Gastroesophageal sphincter (tissue), 4 donors: ENCODE data around the gene KASH5. TPM values are rescaled to one million over a fixed set of nuclear protein-coding genes. Genes with fewer than 3 reads are reported as not detected.
A peak's percentile ranks its signal among the peaks of the same experiment; 100 is the strongest.

Source experiments
- ATAC-seq: fragments of 150-250 bp; one replicate; pipeline ENCODE4 v1.9.1; 2016; ENCODE audit warnings: mild to moderate bottlenecking, moderate library complexity
- H3K27ac ChIP-seq, 4 donors: fragments of 200-600 bp; sonication (generic) in 3 of 4; 1 replicate in 3 of 4; 2 replicates in 1 of 4; pipeline ENCODE4 v1.5.1; 2016 to 2019
- H3K27me3 ChIP-seq: fragments of 200-600 bp; sonication (generic); one replicate; pipeline ENCODE4 v1.5.1; 2019
- H3K36me3 ChIP-seq, 2 donors: fragments of 200-600 bp; sonication (generic); one replicate each; pipeline ENCODE4 v1.5.1; 2019; ENCODE audit warnings: control low read depth in 1 of 2
- H3K4me1 ChIP-seq, 3 donors: fragments of 200-600 bp; sonication (generic); 1 replicate in 2 of 3; 2 replicates in 1 of 3; pipeline ENCODE4 v1.5.1; 2016 to 2019; ENCODE audit warnings: control low read depth in 2 of 3
- H3K4me3 ChIP-seq, 2 donors: fragments of 200-600 bp; sonication (generic); one replicate each; pipeline ENCODE4 v1.5.1; 2019; ENCODE audit warnings: mild to moderate bottlenecking in 1 of 2, moderate library complexity in 1 of 2
- H3K9me3 ChIP-seq, 3 donors: fragments of 200-600 bp; sonication (generic); one replicate each; pipeline ENCODE4 v1.5.1; 2017 to 2019; ENCODE audit warnings: control low read depth in 2 of 3
- CTCF ChIP-seq, 4 experiments: fragments of 200-600 bp in 2 of 4; fragments of 450-650 bp in 2 of 4; sonication (generic) in 1 of 4; IDR thresholded peaks; one replicate each; pipeline ENCODE4 v1.5.1; 2017 to 2019; ENCODE audit warnings: antibody characterized with exemption in 4 of 4, mild to moderate bottlenecking in 2 of 4, moderate library complexity in 2 of 4
- EP300 ChIP-seq: sonication (generic); formaldehyde crosslinking; IDR thresholded peaks from one replicate; pipeline ENCODE4 v1.6.1; 2017; ENCODE audit warnings: antibody characterized with exemption, mild to moderate bottlenecking
- POLR2A ChIP-seq, 2 donors: fragments of 450-650 bp; IDR thresholded peaks; one replicate each; pipeline ENCODE4 v1.6.1; 2017; ENCODE audit warnings: antibody characterized with exemption in 2 of 2, mild to moderate bottlenecking in 2 of 2, moderate library complexity in 1 of 2
- POLR2AphosphoS5 ChIP-seq: sonication (generic); formaldehyde crosslinking; IDR thresholded peaks from one replicate; pipeline ENCODE4 v1.6.1; 2017; ENCODE audit warnings: antibody characterized with exemption
- WGBS, 2 donors: methylation state at CpG; one replicate each; pipeline ENCODE4 v1.1.5; 2018; ENCODE audit warnings: low coverage in 1 of 2; 5-methylcytosine and 5-hydroxymethylcytosine counted together
- total RNA-seq, 4 donors: library from RNA; depleted of rRNA; stranded (reverse); fragments of >200 nt; gene quantifications; one replicate each; pipeline ENCODE4 v1.1.0, GENCODE V29; 2016

KASH5 gene
- total RNA-seq, 4 donors from 2014 or later = not detected

GRCh38 chr19:49430678-49431329 is 42.8 kb downstream of the KASH5 start:
- Histone ChIP-seq H3K9me3 (no peaks in the 10 kb centered on the region), H3K4me1 (peaks cover 0 to 20% (median 9%) of the 10 kb centered on the region in 3 donors), H3K27me3 (peaks cover 100% of the 10 kb centered on the region), H3K36me3 (no peaks in the 10 kb centered on the region), H3K4me3 (no peak overlapping the region), H3K27ac (no peak overlapping the region)
- WGBS, 2 donors = 29 to 45% methylated on average over 3 to 5 of the region's 28 CpGs
- no peak for ATAC-seq
- peak in 1 of 4 experiments; percentile 12 for TF ChIP-seq CTCF (IDR thresholded peaks at IDR 0.05)
- no peak for TF ChIP-seq POLR2A (IDR thresholded peaks at IDR 0.05)

GRCh38 chr19:49431330-49431749 is 43.3 kb downstream of the KASH5 start:
- no peak overlapping the region for H3K27ac ChIP-seq
- peaks cover 100% of the 10 kb centered on the region for H3K27me3 ChIP-seq
- no peak for TF ChIP-seq POLR2A (IDR thresholded peaks at IDR 0.05)
- no peak overlapping the region for H3K4me3 ChIP-seq
- H3K4me1 ChIP-seq = peaks cover 0 to 20% (median 9%) of the 10 kb centered on the region in 3 donors
- no peak for ATAC-seq
- WGBS, 2 donors = 49 to 100% methylated on average over 2 to 14 of the region's 29 CpGs
- H3K9me3 ChIP-seq = no peaks in the 10 kb centered on the region
- no peaks in the 10 kb centered on the region for H3K36me3 ChIP-seq

GRCh38 chr19:49432141-49433073 is 44.4 kb downstream of the KASH5 start:
- Histone ChIP-seq H3K27me3 (peaks cover 100% of the 10 kb centered on the region), H3K4me1 (peaks cover 0 to 20% (median 9%) of the 10 kb centered on the region in 3 donors), H3K9me3 (no peaks in the 10 kb centered on the region), H3K4me3 (no peak overlapping the region), H3K27ac (no peak overlapping the region), H3K36me3 (no peaks in the 10 kb centered on the region)
- ATAC-seq = no peak
- TF ChIP-seq POLR2AphosphoS5 = no peak
- 11 to 12% methylated on average over 8 to 11 of the region's 63 CpGs for WGBS, 2 donors

- H3K4me1 ChIP-seq = peaks cover 0 to 12% (median 3%) of the 10 kb centered on the region in 3 donors
- peaks cover 100% of the 10 kb centered on the region for H3K27me3 ChIP-seq
- H3K4me3 ChIP-seq = no peak overlapping the region
- TF ChIP-seq CTCF (IDR thresholded peaks at IDR 0.05) (no peak), POLR2A (IDR thresholded peaks at IDR 0.05) (no peak), EP300 (no peak), POLR2AphosphoS5 (no peak)
- no peak overlapping the region for H3K27ac ChIP-seq
- H3K36me3 ChIP-seq = no peaks in the 10 kb centered on the region
- ATAC-seq = no peak
- no peaks in the 10 kb centered on the region for H3K9me3 ChIP-seq
- 5 to 24% methylated on average over 4 to 19 of the region's 31 CpGs for whole genome bisulfite sequencing, 2 donors
These were observed 45.3 kb downstream of the KASH5 start for GRCh38 chr19:49433240-49433901.

- WGBS, 2 donors = 85 to 86% methylated on average over 9 to 17 of the region's 18 CpGs
- H3K4me1 ChIP-seq = peaks cover 0 to 8% (median 0%) of the 10 kb centered on the region in 3 donors
- no peak for ATAC-seq
These were observed 47.0 kb downstream of the KASH5 start for GRCh38 chr19:49434907-49435583.

More at GRCh38 chr19:49434907-49435583, 47.0 kb downstream of the KASH5 start:
- H3K36me3 ChIP-seq = no peaks in the 10 kb centered on the region
- H3K27me3 ChIP-seq = peaks cover 100% of the 10 kb centered on the region
- no peak overlapping the region for H3K27ac ChIP-seq
- H3K4me3 ChIP-seq = no peak overlapping the region
- H3K9me3 ChIP-seq = no peaks in the 10 kb centered on the region
- TF ChIP-seq CTCF (IDR thresholded peaks at IDR 0.05) (no peak), EP300 (no peak), POLR2A (IDR thresholded peaks at IDR 0.05) (no peak), POLR2AphosphoS5 (no peak)
